ENCODE measurements around the gene GLRX2.
"Not testable (repeated sequence)": the region's sequence is repeated elsewhere in the genome, so short reads cannot be mapped to it uniquely, and the experiment has no call there.

Gene GLRX2, protein sequence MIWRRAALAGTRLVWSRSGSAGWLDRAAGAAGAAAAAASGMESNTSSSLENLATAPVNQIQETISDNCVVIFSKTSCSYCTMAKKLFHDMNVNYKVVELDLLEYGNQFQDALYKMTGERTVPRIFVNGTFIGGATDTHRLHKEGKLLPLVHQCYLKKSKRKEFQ

DNA sequence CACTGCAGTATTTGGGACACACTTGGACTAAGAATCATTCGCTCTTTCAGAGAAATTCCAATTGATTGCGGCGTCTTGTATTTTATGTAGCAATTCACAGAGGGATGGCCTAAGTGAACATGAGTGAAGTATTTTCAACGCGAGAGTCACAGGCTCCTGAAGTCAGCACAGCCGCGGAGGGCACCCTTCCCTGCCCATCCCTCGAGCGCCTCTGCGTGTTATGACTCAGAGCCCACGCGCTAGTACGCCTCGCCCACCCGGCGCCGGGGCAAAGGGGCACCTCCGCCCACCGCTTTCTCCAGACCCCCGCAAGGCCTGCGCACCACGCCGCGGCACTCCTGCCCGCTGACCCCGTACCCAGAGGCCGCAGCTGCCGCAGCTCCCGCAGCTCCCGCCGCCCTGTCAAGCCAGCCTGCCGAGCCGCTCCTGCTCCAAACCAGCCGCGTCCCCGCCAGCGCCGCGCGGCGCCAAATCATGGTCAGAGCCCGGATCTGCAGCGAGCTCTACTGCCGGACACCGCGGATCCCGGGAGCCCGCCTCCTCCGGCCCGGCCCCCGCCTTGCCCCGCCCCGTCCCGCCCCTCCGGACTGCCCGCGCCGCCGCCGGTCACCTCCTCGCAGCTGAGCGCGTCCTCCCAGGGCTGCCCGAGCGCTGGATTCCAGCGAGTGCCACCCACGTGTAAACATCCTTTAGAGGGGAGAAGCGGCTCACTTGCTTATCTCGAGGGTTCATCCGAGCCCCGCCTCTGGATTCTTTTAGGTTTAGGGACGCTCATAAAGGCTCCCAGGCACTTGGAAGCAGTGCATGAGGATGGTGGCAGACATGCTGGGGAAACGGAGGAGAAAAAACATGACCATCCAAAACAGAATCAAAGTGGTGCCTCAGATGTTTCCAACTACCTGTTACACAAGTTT, at the start of gene GLRX2:
Gene GLRX2 (minus strand): TSS at position 508 of the 914 bp plus-strand sequence. CDS start 32 bp downstream, at position 476.
- DNase-seq: peak; percentile 77

DNA sequence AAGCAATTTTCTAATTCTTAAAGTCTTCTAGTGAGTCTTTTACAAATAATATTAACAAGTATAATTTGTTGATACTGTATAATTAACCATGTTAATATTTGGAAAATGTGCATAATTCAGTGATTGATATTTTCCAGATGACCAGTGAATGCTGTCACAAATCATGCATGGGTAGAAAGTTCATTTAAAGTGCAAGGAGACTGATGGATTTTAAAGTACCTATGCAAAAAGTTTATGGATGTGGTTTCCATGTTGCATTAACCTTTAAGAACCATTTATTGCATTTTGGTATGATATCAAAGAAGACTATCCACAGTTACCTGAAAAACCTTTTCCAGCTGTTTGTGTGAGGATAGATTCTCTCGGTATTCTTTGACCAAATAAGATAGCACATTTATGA, 39.8 kb upstream of the GLRX2 start:
- DNase-seq: no peak

DNA sequence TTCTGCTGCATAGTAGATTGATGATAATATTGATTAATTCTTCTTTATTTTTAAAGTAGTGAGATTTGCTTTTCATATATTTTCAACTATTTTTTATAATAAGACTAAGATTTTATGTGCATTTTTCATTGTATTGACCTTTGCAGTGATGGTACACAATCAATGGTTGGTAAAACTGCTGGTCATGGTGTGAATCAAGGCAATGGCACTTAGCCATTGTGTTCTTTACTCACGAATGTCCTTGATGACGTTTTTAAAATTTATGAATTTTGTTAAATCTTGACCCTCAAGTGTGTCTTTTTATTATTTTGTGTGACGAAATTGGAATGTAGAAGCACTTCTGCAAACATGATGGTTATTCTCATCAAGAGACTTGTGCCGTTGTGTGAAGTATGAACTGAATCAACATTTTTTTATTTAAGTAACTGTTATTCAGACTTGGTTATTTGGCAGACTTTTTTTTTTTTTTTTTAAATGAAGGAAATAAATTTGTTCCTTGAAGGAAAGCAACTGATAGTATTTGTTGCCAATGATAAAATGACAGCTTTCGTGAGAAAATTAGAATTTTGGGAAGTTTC, 39.2 kb upstream of the GLRX2 start:
- no peak for DNase-seq

DNA sequence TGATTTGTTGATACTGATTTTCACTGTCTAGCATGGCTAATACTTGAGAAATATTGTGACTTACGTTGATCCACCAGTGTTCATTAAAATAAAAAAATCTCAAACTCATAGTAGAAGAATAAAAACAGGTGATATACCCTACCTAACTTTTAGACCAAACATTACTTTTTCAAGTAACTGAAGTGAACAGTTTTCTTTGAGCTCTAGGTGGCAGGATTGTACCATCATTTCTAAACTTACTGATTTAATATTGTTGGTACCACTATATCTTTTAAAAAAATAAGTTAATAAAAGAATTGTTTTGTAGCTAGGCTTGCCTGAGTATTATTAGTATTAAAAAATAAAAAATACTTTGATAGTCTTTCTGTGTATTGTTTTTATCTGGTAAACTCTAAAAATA, 38.1 kb upstream of the GLRX2 start:
- DNase-seq: no peak

DNA sequence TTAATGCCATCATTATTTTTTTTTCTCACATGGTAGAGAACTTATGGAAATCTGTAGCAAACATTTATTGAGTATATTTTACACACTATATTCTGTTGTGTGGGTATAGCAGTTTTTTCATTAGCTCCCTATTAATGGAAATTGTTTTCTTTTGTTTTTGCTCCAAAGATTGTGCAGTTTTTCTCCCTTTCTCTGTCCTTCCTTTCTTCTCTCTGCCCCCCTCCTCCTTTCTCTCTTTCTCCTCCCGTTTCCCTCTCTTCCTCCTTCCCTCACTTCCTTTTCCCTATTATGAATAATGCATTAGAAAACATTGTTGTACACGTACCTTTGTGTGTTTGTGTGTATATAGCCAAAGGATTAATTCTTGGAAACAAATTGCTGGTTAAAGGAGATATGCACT, 37.2 kb upstream of the GLRX2 start:
- no peak for DNase-seq

DNA sequence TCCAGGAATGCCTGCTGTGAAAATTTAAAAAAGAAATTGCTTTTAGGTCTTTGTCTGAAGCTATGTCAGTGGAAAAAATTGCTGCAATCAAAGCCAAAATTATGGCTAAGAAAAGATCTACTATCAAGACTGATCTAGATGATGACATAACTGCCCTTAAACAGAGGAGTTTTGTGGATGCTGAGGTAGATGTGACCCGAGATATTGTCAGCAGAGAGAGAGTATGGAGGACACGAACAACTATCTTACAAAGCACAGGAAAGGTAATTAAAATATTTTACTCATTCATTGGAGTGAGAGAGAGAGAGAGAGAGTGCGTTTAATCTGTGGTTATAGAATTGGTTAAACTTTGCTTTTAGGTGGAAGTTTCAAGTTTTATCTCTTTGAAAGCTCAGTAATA, 36.6 kb upstream of the GLRX2 start:
- DNase-seq: no peak

DNA sequence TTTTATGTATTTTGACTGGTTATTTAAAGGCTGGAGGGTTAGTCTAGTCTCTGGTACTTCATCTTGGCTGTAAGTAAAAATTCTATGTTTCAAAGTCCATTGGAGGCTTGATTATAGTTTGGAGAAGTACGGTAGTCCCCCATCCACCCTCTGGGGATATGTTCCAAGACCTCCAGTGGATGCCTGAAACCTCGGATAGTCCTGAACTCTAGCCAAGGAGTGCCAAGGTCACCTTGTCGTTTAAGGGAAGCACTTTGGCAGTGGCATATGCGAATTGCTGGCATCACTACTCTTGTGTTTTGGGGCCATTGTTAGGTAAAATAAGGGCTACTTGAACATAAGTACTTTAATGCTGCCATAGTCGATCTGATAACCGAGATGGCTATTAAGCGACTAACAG, 35.0 kb upstream of the GLRX2 start:
- DNase-seq: no peak

DNA sequence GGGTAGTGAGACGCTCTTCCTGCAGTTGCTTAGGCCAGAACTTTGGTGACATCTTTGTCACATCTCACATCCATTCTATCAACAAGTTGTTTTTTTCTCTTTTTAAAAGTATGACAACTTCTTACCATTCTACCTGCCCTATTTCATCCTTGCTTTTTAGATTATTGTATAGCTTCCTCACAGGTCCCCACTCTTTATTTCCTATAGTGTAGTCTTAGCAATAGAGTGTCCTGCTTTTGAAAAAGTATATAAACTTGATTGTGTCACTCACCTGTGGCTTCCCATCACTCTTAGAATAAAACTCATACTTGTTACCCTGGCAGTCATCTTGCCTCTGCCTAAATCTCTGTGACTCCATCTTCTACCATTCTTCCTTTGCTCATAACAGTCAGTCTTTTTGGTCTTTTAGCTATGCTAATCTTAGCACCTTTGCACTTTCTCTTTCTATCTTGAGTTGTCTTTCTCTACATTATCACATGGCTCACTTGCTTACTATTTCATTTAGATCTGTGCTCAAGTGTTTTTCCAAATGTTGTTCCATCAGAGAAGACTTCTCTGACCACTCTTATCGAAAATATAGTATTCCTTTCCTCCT, 26.1 kb upstream of the GLRX2 start:
- DNase-seq: no peak

DNA sequence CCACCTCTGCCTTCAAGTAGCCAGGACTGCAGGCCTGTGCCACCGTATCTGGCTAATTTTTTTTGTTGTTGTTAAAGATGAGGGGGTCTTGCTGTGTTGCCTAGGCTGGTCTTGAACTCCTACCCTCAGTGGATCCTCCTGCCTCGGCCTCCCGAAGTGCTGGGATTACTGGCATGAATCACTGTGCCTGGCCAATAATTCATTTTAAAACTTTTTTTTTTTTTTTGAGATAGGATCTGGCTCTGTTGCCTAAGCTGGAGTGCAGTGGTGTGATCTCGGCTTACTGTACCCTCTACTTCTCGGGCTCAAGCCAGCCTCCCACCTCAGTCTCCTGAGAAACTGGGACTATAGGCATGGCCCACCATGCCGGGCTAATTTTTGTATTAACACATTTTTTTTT, 20.2 kb upstream of the GLRX2 start:
- DNase-seq: no peak

DNA sequence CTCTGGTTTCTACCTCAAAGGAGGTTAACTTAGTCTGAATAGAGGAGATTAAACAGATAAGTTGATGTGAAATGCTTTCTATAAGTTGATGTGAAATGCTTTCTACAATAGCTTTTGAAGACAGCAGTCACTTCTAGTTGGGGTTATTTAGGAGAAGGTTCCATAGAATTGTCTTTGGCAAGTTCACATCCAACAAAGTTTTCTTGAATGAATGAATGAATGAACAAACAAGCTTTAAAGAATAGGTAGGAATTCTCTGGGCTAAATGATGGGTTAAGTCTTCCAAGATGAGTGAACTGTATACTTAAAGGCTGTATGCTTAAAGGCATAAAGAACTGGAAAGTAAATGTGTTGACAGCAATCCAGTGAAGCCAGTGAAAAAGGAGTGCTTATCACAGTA, 18.5 kb upstream of the GLRX2 start:
- no peak for DNase-seq

DNA sequence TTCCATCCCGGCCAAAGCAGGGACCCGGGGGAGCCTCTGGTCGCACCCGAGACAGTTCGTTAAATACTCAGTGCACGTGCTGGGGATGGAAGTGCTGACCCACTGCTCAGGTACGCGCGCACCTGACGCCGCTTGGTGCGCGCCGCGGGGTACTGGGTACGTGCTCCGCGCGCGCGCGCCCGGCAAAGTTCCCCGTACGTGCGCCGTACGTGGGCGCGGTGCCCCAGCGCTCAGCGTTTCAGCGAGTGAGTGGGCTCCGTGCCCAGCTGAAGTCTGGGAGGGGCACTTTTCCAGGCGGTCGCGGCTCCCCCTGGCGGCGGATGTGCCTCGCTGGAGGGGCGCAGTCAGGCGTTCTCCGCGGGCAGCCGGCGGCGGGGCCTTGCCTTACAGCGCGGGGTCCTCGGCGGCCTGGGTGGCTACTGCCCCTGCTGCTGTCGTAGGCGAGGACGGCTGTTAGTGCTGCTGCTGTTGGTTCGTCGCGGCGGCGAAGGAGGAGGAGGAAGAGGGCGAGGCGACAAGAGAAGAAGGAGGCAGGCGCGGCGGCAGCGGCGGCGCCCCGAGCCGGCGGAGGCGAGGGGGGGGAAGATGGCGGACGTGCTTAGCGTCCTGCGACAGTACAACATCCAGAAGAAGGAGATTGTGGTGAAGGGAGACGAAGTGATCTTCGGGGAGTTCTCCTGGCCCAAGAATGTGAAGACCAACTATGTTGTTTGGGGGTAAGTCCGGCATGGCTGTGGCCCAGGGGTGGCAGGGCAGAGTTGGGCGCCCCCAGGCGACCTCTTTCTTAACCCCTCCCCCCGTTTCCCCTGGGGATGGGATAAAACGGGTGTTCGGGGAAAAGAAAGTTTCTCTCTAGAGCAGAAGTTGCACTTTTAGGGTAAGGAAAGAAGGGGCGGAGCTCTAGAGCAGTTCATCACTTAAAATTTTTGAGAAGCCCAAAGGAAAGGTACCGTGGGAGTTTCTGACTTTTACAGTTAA, 16.7 kb upstream of the GLRX2 start, which contains the start of gene CDC73:
Gene CDC73 (plus strand): TSS at position 416 of the 978 bp plus-strand sequence. CDS start 170 bp downstream, at position 586.
- peak; percentile 97 for DNase-seq

DNA sequence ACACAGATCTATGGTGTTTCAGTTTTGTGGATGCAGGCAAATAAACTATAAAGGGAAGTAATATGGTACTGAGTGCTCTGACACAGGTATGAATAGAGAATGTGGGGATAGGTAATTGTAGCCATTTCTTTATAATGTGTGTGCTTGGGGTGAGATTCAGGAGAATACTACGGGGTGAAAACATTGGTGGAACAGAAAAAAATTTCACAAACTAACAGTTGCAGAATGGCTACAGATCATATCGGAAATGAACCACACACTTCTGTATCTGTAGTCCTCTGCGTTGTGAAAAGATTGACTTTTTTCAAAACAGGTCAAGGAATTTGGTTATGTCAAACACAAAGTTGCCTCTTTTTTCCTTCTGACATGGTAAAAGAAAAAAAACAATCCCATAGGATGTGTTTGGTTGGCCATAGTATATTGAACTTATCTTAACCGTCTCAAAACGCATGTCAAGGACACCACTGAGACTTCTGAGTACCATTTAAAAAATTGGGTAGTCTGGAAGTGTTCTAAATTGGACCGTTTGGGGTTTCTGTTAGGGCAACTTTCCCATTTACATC, 15.5 kb upstream of the GLRX2 start:
- no peak for DNase-seq

DNA sequence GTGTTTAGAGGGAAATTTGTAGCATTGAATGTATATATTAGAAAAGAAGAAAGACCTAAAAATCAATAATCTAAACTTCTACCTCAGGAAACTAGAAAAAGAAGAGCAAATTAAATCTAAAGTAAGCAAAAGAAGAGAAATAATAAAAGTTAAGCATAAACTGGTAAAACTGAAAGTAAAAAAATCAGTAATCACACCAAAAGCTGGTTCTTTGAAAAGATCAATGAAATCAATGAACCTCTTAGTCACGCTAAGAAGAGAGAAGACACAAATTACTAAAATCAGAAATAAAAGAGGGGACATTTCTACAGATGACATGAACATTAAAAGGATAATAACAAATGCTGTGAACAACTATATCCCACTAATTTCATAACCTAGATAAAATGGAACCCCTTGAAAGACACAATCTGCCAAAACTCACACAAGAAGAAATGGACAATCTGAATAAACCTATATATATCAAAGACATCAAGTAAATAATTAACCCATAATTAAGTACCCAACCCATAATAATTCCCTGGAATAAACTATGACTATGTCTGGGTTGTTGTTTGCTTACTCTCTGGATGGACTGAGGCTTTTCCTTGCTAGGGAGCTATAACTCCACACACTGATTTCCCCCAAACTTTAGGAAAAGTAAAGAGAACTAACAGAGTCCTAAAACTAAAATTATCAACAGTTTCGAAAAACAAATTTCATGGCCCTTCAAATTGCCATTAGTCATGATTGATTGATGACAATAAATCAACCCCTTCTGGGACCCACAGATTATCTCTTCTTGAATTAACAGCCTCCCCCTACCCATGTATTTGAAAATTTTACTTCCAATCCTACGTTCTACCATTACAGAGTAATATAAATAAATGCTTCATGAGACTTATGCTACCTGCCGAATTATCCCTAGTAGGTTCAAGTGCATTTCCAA, 13.9 kb upstream of the GLRX2 start:
- no peak for DNase-seq

DNA sequence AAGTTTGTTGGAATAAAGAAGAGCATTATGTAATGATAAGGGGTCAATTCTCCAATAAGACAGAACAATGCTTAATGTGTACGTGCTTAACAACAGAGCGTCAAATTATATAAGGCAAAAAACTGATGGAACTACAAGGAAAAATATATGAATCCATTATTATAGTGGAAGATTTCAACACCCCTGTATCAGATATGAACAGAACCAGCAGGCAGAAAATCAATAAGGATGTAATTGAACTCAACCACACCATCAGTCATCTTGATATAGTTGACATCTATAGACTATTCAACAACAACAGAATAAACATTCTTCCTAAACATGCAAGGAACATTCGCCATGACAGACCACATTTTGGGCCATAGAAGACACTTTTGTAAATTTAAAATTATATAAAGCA, 13.0 kb upstream of the GLRX2 start:
- no peak for DNase-seq

DNA sequence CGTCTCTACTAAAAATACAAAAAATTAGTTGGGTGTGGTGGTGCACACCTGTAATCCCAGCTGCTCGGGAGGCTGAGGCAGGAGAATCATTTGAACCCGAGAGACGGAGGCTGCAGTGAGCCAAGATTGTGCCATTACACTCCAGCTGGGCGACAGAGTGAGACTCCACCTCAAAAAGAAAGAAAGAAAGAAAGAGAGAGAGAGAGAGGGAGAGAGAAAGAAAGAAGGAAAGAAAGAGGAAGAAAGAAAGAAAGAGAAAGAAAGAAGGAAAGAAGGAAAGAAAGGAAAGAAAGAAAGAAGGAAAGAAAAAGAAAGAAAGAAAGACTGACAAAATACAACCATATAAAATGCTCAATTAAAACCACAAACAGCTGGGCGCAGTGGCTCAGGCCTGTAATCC, 12.0 kb upstream of the GLRX2 start:
- DNase-seq: not testable (repeated sequence)

DNA sequence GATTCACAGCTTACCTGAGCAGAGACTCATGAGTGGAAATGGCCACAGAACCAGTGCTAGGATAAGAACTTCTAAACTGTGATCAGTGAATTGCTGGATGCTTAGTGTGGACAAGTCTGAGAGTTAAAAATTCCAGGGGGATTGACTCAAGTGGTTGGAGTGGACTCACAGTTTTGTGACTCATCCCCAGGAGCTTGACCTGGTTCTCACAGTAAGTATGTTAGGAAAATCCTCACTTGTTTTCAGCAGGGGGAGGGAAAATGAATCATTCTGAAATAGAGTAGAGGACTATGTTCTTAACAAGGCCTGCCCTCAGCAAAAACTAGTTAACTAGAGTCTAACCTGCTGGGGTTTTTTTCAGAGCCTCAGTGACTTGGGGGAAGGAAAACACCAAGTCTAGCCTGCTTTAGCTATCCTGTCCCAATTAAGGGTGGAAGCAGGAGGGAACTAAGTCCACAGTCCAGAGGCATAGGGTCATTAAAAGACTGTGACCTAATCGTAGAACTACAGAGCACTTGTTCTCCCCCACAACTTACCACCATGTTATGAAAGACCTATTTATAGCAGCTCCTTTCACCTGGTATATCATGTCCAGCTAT, 10.5 kb upstream of the GLRX2 start:
- no peak for DNase-seq

DNA sequence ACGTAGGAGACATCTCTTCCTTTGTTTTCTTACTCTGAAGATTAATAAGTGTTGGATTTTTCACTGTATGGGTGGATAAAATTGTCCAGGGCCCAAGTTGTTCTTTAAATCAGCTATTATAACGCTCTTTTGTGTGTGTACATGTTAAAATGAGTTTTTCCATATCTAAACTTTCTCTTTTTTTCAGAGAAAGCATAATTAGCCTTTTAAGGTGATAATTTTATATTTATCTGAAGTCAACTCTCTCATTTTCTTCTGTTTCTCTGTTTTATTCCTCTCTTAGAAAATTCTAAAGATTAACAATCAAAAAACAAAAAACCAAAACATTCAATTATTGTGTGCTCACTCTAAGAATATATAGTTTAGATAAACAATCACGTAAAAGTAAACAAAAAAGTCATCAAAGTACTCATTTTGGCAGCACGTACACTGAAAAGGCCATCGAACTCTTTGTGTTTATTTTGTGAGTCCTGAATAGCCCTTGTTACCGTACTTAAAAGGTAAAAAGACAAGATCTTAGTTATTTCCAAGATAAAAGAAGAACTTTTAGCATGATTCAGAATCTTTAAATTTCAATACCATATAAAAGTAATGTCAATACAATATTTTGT, 9.4 kb upstream of the GLRX2 start:
- no peak for DNase-seq

DNA sequence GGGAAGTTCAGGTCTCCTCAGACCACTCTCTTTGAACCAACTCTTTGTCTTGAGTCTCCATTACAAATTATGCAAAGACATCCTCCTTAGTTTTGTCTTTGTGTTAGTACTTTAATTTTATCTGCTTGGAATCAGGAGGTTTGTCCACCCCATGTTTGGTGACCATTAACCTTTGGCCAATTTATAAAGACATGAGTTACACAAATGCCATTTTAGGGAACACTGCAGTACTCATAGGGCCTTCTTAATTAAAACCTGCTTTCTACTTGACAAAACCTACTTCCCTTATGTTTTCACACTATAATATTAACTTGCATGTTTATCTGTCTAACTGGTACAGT, 8.7 kb upstream of the GLRX2 start:
- DNase-seq: no peak

DNA sequence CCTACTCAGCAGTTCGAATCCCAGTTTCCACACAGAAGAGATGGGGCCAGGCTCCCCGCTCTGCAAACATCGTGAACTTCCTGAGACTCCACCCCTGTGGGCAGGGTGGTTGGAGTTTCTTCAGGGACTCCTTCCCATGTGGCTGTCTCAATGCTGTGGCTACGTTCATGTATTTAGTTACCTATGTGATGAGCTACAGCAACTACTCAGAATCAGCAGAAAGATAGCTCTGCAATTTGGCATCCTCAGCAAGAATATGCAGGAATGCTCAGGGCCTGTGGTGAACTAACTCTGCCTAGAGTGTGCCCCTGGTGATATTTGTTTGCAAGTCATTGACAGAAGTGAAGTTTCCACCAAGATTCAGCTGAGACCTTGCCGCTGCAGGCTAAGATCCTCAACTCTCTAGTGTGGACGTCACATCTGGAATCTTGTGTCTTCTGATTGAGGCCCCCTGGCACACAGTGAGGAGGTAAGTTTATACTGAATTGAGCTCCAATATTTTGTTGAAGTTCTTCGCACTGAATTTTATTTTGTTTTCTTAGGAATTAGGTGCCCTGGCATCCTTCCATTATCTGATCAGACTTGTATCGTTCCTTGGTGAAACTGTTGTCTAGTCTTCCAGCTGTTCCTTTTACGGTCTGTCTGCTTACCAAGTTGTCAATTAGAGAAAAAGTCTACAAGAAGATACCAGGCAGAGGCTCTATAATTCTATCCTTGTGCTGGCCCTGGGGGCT, 8.2 kb upstream of the GLRX2 start:
- no peak for DNase-seq
